ENCODE measurements around the gene TAF1B. TPM values are rescaled to one million over a fixed set of nuclear protein-coding genes. Genes with fewer than 3 reads are reported as not detected.

The TAF1B gene
- total RNA-seq, 1 donor from 2014 or later, result 15.6 TPM

DNA sequence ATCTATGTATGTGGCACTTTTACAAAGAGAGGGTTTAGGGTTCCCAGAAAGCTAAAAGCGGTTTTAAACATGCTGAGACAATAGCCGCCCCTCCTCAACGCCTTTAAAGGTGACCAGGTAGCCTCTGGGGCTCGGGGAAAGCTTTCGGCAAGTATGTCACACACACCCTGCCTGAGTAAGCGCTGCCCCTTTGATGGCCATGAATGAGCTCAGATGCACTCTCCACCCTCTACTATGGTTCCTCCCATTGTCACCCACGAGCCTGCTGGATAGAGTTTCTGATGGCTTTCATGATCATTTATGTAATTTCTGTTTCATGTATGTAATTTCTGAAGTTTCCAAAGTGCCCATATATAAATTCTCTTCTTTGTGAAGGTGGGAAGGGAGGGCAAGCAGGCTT, 64.1 kb downstream of the TAF1B start:
- no peak overlapping the region for H3K4me3 Mint-ChIP-seq (ENCODE audit: unreplicated experiment)
- no peak for DNase-seq (ENCODE audit: low spot score)
- H3K27ac Mint-ChIP-seq (ENCODE audit: unreplicated experiment), result no peak overlapping the region
- H3K4me1 Mint-ChIP-seq (ENCODE audit: low read depth), result no peaks in the 10 kb centered on the region
- no peaks in the 10 kb centered on the region for H3K27me3 Mint-ChIP-seq (ENCODE audit: low read depth)
- H3K36me3 Mint-ChIP-seq (ENCODE audit: low read depth), result peaks cover 5% of the 10 kb centered on the region
- H3K9me3 Mint-ChIP-seq (ENCODE audit: low read depth), result no peaks in the 10 kb centered on the region
- TF ChIP-seq, protein P1, sequence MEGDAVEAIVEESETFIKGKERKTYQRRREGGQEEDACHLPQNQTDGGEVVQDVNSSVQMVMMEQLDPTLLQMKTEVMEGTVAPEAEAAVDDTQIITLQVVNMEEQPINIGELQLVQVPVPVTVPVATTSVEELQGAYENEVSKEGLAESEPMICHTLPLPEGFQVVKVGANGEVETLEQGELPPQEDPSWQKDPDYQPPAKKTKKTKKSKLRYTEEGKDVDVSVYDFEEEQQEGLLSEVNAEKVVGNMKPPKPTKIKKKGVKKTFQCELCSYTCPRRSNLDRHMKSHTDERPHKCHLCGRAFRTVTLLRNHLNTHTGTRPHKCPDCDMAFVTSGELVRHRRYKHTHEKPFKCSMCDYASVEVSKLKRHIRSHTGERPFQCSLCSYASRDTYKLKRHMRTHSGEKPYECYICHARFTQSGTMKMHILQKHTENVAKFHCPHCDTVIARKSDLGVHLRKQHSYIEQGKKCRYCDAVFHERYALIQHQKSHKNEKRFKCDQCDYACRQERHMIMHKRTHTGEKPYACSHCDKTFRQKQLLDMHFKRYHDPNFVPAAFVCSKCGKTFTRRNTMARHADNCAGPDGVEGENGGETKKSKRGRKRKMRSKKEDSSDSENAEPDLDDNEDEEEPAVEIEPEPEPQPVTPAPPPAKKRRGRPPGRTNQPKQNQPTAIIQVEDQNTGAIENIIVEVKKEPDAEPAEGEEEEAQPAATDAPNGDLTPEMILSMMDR (IDR thresholded peaks at IDR 0.05), result no peak

DNA sequence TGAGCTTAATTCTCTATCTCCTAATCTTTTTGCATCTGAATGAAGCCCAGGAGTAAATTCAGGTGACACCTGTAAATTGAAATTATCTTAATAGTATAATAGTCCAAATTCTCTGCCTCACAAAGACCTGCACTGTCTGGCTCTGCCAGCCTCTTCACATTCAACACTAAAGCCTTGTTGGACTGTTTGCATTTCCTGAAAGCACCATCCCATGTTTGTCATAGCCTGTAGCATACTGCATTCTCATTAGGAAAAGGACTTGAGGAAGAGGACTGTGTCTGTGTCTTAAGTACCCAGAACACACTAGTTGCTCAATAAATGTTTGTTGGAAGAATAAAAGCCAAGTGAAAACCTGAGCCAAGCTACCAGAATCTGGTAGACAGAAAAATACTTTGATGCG, 65.4 kb downstream of the TAF1B start:
- H3K4me1 Mint-ChIP-seq (ENCODE audit: low read depth), result no peaks in the 10 kb centered on the region
- no peak overlapping the region for H3K4me3 Mint-ChIP-seq (ENCODE audit: unreplicated experiment)
- no peaks in the 10 kb centered on the region for H3K27me3 Mint-ChIP-seq (ENCODE audit: low read depth)
- peaks cover 10% of the 10 kb centered on the region for H3K36me3 Mint-ChIP-seq (ENCODE audit: low read depth)
- DNase-seq (ENCODE audit: low spot score), result no peak
- H3K9me3 Mint-ChIP-seq (ENCODE audit: low read depth), result no peaks in the 10 kb centered on the region
- H3K27ac Mint-ChIP-seq (ENCODE audit: unreplicated experiment), result no peak overlapping the region
- TF ChIP-seq, protein P1 (IDR thresholded peaks at IDR 0.05), result no peak

DNA sequence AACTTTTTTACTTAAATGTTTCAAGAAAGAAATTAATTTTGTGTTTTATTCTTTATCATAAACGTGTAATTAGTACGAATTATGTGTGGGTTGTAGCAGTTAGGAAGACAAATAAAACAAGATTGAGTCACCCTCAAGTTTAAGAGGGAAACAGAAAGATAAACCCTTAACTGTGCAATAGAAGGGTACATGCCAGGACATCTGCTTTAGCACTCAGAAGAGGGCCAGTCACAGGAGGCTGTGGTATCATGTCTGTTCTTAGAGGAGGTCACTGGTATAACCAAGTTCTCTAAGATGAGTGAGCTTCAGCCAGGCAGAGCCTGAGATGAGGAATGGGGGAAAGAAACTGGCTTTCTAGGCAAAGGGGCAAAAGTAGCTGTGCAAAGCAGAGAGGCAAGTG, 65.8 kb downstream of the TAF1B start:
- peaks cover 1% of the 10 kb centered on the region for H3K4me1 Mint-ChIP-seq (ENCODE audit: low read depth)
- H3K9me3 Mint-ChIP-seq (ENCODE audit: low read depth), result no peaks in the 10 kb centered on the region
- no peak overlapping the region for H3K4me3 Mint-ChIP-seq (ENCODE audit: unreplicated experiment)
- no peak for DNase-seq (ENCODE audit: low spot score)
- peaks cover 10% of the 10 kb centered on the region for H3K36me3 Mint-ChIP-seq (ENCODE audit: low read depth)
- no peak overlapping the region for H3K27ac Mint-ChIP-seq (ENCODE audit: unreplicated experiment)
- TF ChIP-seq, protein P1 (IDR thresholded peaks at IDR 0.05), result no peak
- no peaks in the 10 kb centered on the region for H3K27me3 Mint-ChIP-seq (ENCODE audit: low read depth)

DNA sequence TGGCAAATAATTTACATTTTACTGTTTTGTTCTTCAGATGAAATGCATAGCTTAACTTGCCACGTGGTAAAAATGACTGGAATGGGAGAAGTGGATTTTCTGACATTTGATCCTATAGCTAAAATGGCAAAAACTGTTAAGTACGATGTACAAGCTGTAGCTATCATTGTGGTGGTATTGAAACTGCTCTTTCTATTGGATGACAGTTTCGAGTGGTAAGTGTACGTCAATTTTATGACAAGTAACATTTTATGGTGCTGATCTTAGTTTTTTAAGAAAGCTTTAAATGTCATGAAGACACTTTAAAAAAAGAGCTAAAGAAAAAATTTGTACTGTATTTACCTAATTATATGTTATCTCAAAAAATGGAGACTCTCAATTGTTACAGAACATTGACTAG, 67.4 kb downstream of the TAF1B start:
- Mint-ChIP-seq H3K27ac (ENCODE audit: unreplicated experiment) (no peak overlapping the region), H3K27me3 (ENCODE audit: low read depth) (no peaks in the 10 kb centered on the region), H3K9me3 (ENCODE audit: low read depth) (no peaks in the 10 kb centered on the region), H3K4me3 (ENCODE audit: unreplicated experiment) (no peak overlapping the region), H3K4me1 (ENCODE audit: low read depth) (peaks cover 9% of the 10 kb centered on the region), H3K36me3 (ENCODE audit: low read depth) (peaks cover 10% of the 10 kb centered on the region)
- DNase-seq (ENCODE audit: low spot score), result no peak
- TF ChIP-seq, protein P1 (IDR thresholded peaks at IDR 0.05), result no peak

DNA sequence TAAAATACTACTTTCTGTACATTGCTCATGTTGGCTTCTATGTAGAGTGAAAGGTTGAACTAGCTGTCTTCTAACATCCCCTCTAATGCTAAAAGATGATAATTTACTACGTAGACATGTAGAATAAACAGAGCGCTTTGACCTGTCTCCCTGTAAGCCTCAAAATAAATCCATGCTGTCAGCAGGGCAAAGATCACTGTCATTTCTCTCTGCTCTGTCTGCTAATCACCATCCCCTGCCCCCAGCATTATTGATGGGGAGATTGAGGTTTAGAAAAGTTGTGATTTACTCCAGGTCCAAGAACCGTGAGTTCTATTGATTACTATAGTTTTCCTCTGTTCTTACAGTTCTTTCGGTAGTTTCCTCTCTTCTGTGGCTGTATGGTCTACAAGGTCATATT, 69.2 kb downstream of the TAF1B start:
- Mint-ChIP-seq H3K27me3 (ENCODE audit: low read depth) (no peaks in the 10 kb centered on the region), H3K9me3 (ENCODE audit: low read depth) (no peaks in the 10 kb centered on the region), H3K4me3 (ENCODE audit: unreplicated experiment) (no peak overlapping the region), H3K27ac (ENCODE audit: unreplicated experiment) (no peak overlapping the region), H3K4me1 (ENCODE audit: low read depth) (peaks cover 9% of the 10 kb centered on the region), H3K36me3 (ENCODE audit: low read depth) (peaks cover 10% of the 10 kb centered on the region)
- TF ChIP-seq, protein P1 (IDR thresholded peaks at IDR 0.05), result no peak
- no peak for DNase-seq (ENCODE audit: low spot score)
